ENCODE results near the gene NOL4L.

GRCh38 chr20:32455901-32456701 is 129.0 kb downstream of the NOL4L start:
- TF ChIP-seq, protein P1, sequence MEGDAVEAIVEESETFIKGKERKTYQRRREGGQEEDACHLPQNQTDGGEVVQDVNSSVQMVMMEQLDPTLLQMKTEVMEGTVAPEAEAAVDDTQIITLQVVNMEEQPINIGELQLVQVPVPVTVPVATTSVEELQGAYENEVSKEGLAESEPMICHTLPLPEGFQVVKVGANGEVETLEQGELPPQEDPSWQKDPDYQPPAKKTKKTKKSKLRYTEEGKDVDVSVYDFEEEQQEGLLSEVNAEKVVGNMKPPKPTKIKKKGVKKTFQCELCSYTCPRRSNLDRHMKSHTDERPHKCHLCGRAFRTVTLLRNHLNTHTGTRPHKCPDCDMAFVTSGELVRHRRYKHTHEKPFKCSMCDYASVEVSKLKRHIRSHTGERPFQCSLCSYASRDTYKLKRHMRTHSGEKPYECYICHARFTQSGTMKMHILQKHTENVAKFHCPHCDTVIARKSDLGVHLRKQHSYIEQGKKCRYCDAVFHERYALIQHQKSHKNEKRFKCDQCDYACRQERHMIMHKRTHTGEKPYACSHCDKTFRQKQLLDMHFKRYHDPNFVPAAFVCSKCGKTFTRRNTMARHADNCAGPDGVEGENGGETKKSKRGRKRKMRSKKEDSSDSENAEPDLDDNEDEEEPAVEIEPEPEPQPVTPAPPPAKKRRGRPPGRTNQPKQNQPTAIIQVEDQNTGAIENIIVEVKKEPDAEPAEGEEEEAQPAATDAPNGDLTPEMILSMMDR (IDR thresholded peaks at IDR 0.05) = no peak
- no peak for TF ChIP-seq POLR2A (IDR thresholded peaks at IDR 0.05)
